ENCODE results near the gene TCTA.
"Not testable (repeated sequence)": the region's sequence is repeated elsewhere in the genome, so short reads cannot be mapped to it uniquely, and the experiment has no call there.

The TCTA gene

DNA sequence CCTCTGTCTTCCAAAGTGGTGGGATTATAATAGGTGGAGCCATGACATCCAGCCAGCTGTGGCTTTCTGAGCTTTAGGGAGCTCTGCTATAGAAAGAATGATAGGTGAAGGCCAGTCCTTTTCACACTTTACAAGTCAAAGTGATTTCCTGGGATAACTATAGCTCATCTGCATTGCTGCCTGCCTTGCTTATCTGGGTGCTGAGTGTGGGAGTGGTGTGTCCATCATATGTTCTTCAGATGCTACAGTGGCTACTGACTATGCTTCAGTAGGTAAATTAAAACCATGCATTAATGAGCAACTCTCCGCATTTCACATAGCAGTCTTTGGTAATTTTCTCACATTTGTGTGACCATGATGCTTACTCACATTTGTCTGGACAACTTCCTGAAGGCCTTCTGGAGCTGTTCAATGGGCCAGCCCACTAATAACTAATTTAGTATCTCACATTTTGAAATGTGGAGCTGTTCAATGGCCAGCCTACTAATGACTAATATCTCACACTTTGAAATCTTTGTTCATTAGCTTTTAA lies 23.9 kb upstream of the TCTA start:
- DNase-seq (ENCODE audit: low read depth), result no peak
- H3K4me3 ChIP-seq (ENCODE audit: low read depth, low read length), result no peak overlapping the region
- TF ChIP-seq POLR2A (IDR thresholded peaks at IDR 0.05; ENCODE audit: extremely low read depth, insufficient read length) (no peak), MYC (IDR thresholded peaks at IDR 0.05; ENCODE audit: low read depth, low read length) (no peak)
- TF ChIP-seq, protein P1, sequence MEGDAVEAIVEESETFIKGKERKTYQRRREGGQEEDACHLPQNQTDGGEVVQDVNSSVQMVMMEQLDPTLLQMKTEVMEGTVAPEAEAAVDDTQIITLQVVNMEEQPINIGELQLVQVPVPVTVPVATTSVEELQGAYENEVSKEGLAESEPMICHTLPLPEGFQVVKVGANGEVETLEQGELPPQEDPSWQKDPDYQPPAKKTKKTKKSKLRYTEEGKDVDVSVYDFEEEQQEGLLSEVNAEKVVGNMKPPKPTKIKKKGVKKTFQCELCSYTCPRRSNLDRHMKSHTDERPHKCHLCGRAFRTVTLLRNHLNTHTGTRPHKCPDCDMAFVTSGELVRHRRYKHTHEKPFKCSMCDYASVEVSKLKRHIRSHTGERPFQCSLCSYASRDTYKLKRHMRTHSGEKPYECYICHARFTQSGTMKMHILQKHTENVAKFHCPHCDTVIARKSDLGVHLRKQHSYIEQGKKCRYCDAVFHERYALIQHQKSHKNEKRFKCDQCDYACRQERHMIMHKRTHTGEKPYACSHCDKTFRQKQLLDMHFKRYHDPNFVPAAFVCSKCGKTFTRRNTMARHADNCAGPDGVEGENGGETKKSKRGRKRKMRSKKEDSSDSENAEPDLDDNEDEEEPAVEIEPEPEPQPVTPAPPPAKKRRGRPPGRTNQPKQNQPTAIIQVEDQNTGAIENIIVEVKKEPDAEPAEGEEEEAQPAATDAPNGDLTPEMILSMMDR (IDR thresholded peaks at IDR 0.05; ENCODE audit: low read depth, low read length), result no peak
- TF ChIP-seq, protein P2, sequence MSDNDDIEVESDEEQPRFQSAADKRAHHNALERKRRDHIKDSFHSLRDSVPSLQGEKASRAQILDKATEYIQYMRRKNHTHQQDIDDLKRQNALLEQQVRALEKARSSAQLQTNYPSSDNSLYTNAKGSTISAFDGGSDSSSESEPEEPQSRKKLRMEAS (IDR thresholded peaks at IDR 0.05; ENCODE audit: low read depth, low read length), result no peak

DNA sequence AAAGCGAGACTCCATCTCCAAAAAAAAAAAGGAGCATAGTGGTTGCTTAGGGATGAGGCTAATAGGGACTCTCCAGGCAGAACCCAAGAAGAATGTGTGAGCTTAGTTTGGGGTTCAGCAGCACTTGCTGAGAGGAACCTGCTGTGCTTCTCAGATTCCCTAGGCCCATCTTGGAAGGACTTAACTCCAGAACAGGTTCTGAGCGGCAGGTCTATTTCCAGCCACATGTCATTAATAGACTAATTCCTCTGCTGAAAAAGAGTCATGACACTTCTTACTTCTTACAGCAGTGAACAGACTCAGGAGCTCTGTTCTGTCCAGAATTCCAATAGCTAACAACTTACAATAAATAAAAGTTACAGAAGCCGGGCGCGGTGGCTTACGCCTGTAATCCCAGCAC lies 22.9 kb upstream of the TCTA start:
- no peak for DNase-seq (ENCODE audit: low read depth)
- H3K4me3 ChIP-seq (ENCODE audit: low read depth, low read length), result no peak overlapping the region

DNA sequence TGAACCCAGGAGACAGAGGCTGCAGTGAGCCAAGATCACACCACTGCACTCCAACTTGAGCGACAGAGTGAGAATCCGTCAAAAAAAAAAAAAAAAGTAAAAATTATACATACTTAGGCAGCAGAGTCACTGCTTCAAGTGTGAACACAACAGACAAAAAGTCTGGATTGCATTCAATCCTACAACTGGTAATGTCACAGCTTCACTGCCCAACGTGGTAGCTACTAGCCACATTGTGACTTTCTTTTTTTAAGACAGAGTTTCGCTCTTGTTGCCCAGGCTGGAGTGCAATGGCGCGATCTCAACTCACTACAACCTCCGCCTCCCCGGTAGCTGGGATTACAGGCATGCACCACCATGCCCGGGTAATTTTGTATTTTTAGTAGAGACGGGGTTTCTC lies 20.9 kb upstream of the TCTA start:
- not testable (repeated sequence) for H3K4me3 ChIP-seq (ENCODE audit: low read depth, low read length); DNase-seq (ENCODE audit: low read depth)

More for the DNA sequence above, 22.9 kb upstream of the TCTA start:
- TF ChIP-seq MYC (IDR thresholded peaks at IDR 0.05; ENCODE audit: low read depth, low read length) (no peak), POLR2A (IDR thresholded peaks at IDR 0.05; ENCODE audit: extremely low read depth, insufficient read length) (no peak)
- TF ChIP-seq, protein P1 (IDR thresholded peaks at IDR 0.05; ENCODE audit: low read depth, low read length), result no peak
- TF ChIP-seq, protein P2 (IDR thresholded peaks at IDR 0.05; ENCODE audit: low read depth, low read length), result no peak

DNA sequence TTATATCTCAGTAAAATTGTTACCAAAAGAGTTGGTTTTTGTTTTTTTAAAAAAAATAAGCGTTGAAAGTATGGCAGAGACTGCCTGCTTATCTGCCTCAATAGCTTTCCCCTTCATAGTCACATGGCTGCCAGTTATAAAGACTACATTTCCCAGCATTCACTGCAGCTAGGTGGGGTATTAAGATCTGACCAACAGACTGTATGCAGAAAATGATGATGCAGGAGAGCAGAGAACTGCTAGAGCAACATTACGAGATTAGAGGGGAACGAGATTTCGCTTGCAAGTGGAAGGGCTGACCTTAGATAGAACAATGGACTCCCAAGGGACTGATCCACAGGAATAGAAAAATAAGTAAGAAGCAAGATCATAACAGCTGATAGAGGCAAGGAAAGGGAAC lies 14.8 kb upstream of the TCTA start:
- peak; percentile 55 for DNase-seq (ENCODE audit: low read depth)
- H3K4me3 ChIP-seq (ENCODE audit: low read depth, low read length), result no peak overlapping the region
- TF ChIP-seq, protein P2 (IDR thresholded peaks at IDR 0.05; ENCODE audit: low read depth, low read length), result peak; percentile 68
- TF ChIP-seq MYC (IDR thresholded peaks at IDR 0.05; ENCODE audit: low read depth, low read length), result no peak
- TF ChIP-seq POLR2A (IDR thresholded peaks at IDR 0.05; ENCODE audit: extremely low read depth, insufficient read length), result no peak
- TF ChIP-seq, protein P1 (IDR thresholded peaks at IDR 0.05; ENCODE audit: low read depth, low read length), result no peak

DNA sequence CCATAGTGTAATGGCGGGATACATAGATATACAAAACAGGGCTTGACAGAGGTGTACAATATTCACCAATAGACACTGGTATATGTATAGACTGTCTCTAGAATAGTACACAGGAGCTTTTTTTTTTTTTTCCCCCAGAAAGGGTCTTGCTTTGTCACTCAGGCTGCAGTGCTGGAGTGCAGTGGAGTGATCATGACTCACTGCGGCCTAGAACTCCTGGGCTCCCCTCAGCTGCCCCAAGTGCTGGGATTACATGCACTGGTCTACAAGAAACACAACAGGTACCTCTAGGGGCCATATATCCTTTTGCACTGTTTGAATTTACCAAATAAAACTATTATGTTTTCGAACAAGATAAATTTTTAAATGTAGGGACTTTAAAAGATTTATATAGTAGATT lies 12.8 kb upstream of the TCTA start:
- DNase-seq (ENCODE audit: low read depth), result peak; percentile 42
- TF ChIP-seq, protein P1 (IDR thresholded peaks at IDR 0.05; ENCODE audit: low read depth, low read length), result no peak
- TF ChIP-seq, protein P2 (IDR thresholded peaks at IDR 0.05; ENCODE audit: low read depth, low read length), result no peak
- TF ChIP-seq MYC (IDR thresholded peaks at IDR 0.05; ENCODE audit: low read depth, low read length), result no peak
- no peak for TF ChIP-seq POLR2A (IDR thresholded peaks at IDR 0.05; ENCODE audit: extremely low read depth, insufficient read length)
- H3K4me3 ChIP-seq (ENCODE audit: low read depth, low read length), result no peak overlapping the region

DNA sequence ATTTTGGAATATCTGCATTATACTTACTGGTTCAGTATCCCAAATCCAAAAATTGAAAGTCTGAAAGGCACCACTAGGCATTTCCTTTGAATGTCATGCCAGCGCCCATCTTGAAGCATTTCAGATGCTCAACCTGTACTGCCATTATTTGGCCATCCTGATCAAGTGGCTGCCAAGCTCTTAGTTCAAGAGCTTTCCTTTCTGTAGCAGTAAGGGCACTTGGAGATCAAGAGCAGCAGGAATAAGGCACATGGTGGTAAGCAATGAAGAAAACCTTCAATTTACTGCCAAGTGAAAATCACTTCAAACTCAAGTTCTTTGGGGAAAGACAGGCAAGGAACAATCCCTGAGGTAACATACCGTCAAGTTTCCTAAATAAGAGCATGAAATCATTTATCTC lies 10.5 kb upstream of the TCTA start:
- H3K4me3 ChIP-seq (ENCODE audit: low read depth, low read length), result no peak overlapping the region
- TF ChIP-seq POLR2A (IDR thresholded peaks at IDR 0.05; ENCODE audit: extremely low read depth, insufficient read length) (no peak), MYC (IDR thresholded peaks at IDR 0.05; ENCODE audit: low read depth, low read length) (no peak)
- TF ChIP-seq, protein P1 (IDR thresholded peaks at IDR 0.05; ENCODE audit: low read depth, low read length), result no peak
- TF ChIP-seq, protein P2 (IDR thresholded peaks at IDR 0.05; ENCODE audit: low read depth, low read length), result no peak
- DNase-seq (ENCODE audit: low read depth), result no peak

Measured in NB4 (cell line).